Measurements from ENCODE around the gene EFCAB9.
A peak's percentile ranks its signal among the peaks of the same experiment; 100 is the strongest.
"Not testable (repeated sequence)": the region's sequence is repeated elsewhere in the genome, so short reads cannot be mapped to it uniquely, and the experiment has no call there.

The EFCAB9 gene

DNA sequence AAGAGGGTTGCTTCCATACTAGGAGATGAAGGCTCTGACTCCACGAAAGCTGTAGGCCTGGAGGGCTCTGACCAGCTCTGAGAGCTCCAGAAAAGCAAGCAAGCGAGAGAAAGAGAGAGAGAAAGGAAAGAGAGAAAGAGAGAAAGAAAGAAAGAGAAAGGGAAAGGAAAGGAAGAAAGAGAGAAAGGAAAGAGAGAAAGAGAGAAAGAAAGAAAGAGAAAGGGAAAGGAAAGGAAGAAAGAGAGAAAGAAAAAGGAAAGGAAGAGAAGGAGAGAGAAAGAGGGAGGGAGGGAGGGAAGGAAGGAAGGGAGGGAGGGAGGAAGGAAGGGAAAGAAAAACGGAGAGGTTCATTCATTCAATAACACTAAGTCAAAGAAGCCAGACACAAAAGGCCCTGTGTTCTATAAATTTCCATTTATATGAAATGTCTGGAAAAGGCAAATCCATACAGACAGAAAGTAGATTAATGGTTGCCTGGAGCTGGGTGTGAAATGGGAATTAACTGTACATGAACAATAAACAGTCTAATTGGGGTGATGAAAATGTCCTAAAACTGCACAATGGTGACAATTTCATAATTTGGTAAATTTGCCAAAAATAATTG lies 4.2 kb upstream of the EFCAB9 start:
- H3K4me1 Mint-ChIP-seq (ENCODE audit: low read depth): peaks cover 28% of the 10 kb centered on the region
- no peaks in the 10 kb centered on the region for H3K9me3 Mint-ChIP-seq
- H3K27me3 Mint-ChIP-seq: no peaks in the 10 kb centered on the region
- no peaks in the 10 kb centered on the region for H3K36me3 Mint-ChIP-seq (ENCODE audit: low read depth)
- no peak overlapping the region for H3K4me3 Mint-ChIP-seq
- no peak overlapping the region for H3K27ac Mint-ChIP-seq

GRCh38 chr5:172194985-172195774 lies 1.2 kb downstream of the EFCAB9 start:
- Mint-ChIP-seq H3K27ac (no peak overlapping the region), H3K36me3 (ENCODE audit: low read depth) (no peaks in the 10 kb centered on the region), H3K9me3 (no peaks in the 10 kb centered on the region), H3K4me3 (no peak overlapping the region), H3K27me3 (peaks cover 4% of the 10 kb centered on the region), H3K4me1 (ENCODE audit: low read depth) (no peaks in the 10 kb centered on the region)

GRCh38 chr5:172197775-172198174 lies 3.8 kb downstream of the EFCAB9 start:
- H3K27me3 Mint-ChIP-seq; H3K36me3 Mint-ChIP-seq (ENCODE audit: low read depth); H3K4me1 Mint-ChIP-seq (ENCODE audit: low read depth); H3K4me3 Mint-ChIP-seq; H3K9me3 Mint-ChIP-seq; H3K27ac Mint-ChIP-seq: not testable (repeated sequence)

- Mint-ChIP-seq H3K4me3 (no peak overlapping the region), H3K36me3 (ENCODE audit: low read depth) (no peaks in the 10 kb centered on the region), H3K9me3 (no peaks in the 10 kb centered on the region), H3K4me1 (ENCODE audit: low read depth) (no peaks in the 10 kb centered on the region), H3K27ac (no peak overlapping the region), H3K27me3 (peaks cover 4% of the 10 kb centered on the region)
Measured at GRCh38 chr5:172199446-172199845, 5.5 kb downstream of the EFCAB9 start.

- H3K9me3 Mint-ChIP-seq: no peaks in the 10 kb centered on the region
- peaks cover 4% of the 10 kb centered on the region for H3K27me3 Mint-ChIP-seq
Measured at GRCh38 chr5:172200476-172200875, 6.5 kb downstream of the EFCAB9 start.

DNA sequence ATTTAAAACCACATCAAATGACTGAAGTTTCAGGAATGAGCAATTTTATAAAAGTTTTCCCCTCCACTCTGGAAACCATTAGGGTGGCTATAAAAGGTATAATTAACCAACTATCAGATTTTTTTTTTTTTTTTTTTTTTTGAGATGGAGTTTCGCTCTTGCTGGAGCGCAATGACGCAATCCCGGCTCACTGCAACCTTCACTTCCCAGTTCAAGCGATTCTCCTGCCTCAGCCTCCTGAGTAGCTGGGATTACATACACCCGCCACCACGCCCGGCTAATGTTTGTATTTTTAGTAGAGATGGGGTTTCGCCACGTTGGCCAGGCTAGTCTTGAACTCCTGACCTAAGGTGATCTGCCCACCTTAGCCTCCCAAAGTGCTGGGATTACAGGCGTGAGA lies 12.0 kb downstream of the EFCAB9 start:
- Mint-ChIP-seq H3K36me3 (ENCODE audit: low read depth) (peaks cover 14% of the 10 kb centered on the region), H3K4me1 (ENCODE audit: low read depth) (peaks cover 12% of the 10 kb centered on the region)
- not testable (repeated sequence) for H3K27me3 Mint-ChIP-seq, H3K27ac Mint-ChIP-seq, H3K9me3 Mint-ChIP-seq, H3K4me3 Mint-ChIP-seq

More at GRCh38 chr5:172200476-172200875, 6.5 kb downstream of the EFCAB9 start:
- H3K36me3 Mint-ChIP-seq (ENCODE audit: low read depth): no peaks in the 10 kb centered on the region
- no peak overlapping the region for H3K27ac Mint-ChIP-seq
- H3K4me1 Mint-ChIP-seq (ENCODE audit: low read depth): no peaks in the 10 kb centered on the region
- no peak overlapping the region for H3K4me3 Mint-ChIP-seq

DNA sequence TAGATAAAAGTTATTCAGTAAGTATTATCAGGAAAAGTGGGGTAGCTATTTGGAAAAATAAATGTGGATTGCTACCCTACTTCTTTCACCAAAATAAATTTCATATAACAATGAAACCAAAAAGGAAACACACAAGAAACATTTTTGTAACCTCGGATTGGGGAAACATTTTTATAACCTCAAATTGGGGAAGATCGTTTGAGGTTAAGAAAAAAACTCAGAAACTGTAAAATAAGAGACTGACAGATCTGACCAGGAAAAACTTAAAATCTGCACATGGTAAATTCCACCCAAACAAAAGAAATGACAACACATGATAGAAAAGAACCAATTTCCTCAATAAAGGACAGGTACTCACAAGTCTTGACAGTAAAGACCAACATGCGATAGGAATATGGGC lies 13.5 kb downstream of the EFCAB9 start:
- Mint-ChIP-seq H3K9me3 (no peaks in the 10 kb centered on the region), H3K4me3 (no peak overlapping the region)

DNA sequence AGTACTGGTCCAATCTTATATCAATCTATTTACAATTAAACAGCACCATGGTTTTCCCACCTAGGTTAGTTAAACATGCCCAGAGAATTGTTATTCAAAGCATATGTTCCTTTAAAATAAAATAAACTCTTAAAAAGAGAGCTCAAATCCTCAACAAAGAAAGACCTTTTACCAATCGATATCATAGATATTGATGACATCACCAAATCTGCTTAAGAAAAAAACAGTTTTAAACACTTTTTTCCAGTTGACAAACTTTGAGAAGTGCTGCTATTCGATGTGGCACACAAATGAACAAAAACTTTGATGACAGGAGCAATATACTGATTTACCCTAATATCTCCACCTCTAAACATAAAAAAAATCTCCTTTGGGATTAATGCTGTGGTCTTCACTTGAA lies 15.7 kb downstream of the EFCAB9 start:
- no peaks in the 10 kb centered on the region for H3K9me3 Mint-ChIP-seq

More for the DNA sequence above, 13.5 kb downstream of the EFCAB9 start:
- peaks cover 24% of the 10 kb centered on the region for H3K36me3 Mint-ChIP-seq (ENCODE audit: low read depth)
- no peaks in the 10 kb centered on the region for H3K27me3 Mint-ChIP-seq
- no peak overlapping the region for H3K27ac Mint-ChIP-seq
- peaks cover 12% of the 10 kb centered on the region for H3K4me1 Mint-ChIP-seq (ENCODE audit: low read depth)

GRCh38 chr5:172211676-172212075 lies 17.7 kb downstream of the EFCAB9 start:
- H3K27me3 Mint-ChIP-seq: no peaks in the 10 kb centered on the region
- H3K9me3 Mint-ChIP-seq: no peaks in the 10 kb centered on the region
- peaks cover 17% of the 10 kb centered on the region for H3K4me1 Mint-ChIP-seq (ENCODE audit: low read depth)
- no peak overlapping the region for H3K4me3 Mint-ChIP-seq
- H3K27ac Mint-ChIP-seq: no peak overlapping the region
- H3K36me3 Mint-ChIP-seq (ENCODE audit: low read depth): peaks cover 36% of the 10 kb centered on the region

More for the DNA sequence above, 15.7 kb downstream of the EFCAB9 start:
- Mint-ChIP-seq H3K27ac (no peak overlapping the region), H3K4me3 (no peak overlapping the region), H3K36me3 (ENCODE audit: low read depth) (peaks cover 29% of the 10 kb centered on the region), H3K27me3 (no peaks in the 10 kb centered on the region), H3K4me1 (ENCODE audit: low read depth) (peaks cover 12% of the 10 kb centered on the region)

- H3K4me1 Mint-ChIP-seq (ENCODE audit: low read depth): peaks cover 5% of the 10 kb centered on the region
- peaks cover 41% of the 10 kb centered on the region for H3K36me3 Mint-ChIP-seq (ENCODE audit: low read depth)
- no peak overlapping the region for H3K27ac Mint-ChIP-seq
- no peak overlapping the region for H3K4me3 Mint-ChIP-seq
- H3K27me3 Mint-ChIP-seq: no peaks in the 10 kb centered on the region
- H3K9me3 Mint-ChIP-seq: no peaks in the 10 kb centered on the region
Measured at GRCh38 chr5:172213126-172213525, 19.2 kb downstream of the EFCAB9 start.

DNA sequence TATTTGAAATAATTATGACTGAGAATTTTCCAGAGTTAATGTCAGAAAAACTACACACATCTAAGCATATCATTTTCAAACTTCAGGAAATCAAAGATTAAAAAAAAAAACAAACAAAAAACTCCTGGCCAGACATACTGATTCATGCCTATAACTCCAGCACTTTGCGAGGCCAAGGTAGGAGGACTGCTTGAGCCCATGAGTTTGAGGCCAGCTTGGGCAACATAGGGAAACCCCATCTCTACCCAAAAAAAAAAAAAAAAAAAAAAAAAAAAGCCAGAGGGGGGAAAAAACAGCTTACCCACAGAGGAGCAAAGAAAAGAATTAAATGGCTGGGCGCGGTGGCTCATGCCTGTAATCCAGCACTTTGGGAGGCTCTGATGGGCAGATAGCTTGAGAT lies 22.4 kb downstream of the EFCAB9 start:
- Mint-ChIP-seq H3K27me3 (no peaks in the 10 kb centered on the region), H3K9me3 (no peaks in the 10 kb centered on the region), H3K36me3 (ENCODE audit: low read depth) (peaks cover 56% of the 10 kb centered on the region), H3K4me1 (ENCODE audit: low read depth) (peaks cover 5% of the 10 kb centered on the region), H3K27ac (no peak overlapping the region), H3K4me3 (no peak overlapping the region)

DNA sequence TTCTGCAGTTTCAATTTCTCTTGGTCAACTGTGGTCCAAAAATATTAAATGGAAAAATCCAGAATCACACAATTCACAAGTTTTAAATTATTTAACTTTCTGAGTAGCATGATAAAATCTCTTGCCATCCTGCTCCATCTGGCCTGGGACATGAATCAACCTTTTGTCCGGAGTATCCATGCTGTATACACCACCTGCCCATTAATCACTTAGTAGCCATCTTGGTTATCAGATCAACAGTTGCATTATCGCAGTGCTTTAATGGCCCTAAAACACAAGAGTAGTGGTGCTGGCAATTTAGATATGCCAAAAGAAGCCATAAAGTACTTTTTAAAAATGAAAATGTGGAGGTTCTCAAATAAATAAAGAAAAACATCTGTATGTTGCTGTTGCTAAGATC lies 25.3 kb downstream of the EFCAB9 start:
- Mint-ChIP-seq H3K27me3 (no peaks in the 10 kb centered on the region), H3K9me3 (no peaks in the 10 kb centered on the region), H3K4me1 (ENCODE audit: low read depth) (peaks cover 29% of the 10 kb centered on the region), H3K27ac (no peak overlapping the region), H3K36me3 (ENCODE audit: low read depth) (peaks cover 59% of the 10 kb centered on the region), H3K4me3 (no peak overlapping the region)

DNA sequence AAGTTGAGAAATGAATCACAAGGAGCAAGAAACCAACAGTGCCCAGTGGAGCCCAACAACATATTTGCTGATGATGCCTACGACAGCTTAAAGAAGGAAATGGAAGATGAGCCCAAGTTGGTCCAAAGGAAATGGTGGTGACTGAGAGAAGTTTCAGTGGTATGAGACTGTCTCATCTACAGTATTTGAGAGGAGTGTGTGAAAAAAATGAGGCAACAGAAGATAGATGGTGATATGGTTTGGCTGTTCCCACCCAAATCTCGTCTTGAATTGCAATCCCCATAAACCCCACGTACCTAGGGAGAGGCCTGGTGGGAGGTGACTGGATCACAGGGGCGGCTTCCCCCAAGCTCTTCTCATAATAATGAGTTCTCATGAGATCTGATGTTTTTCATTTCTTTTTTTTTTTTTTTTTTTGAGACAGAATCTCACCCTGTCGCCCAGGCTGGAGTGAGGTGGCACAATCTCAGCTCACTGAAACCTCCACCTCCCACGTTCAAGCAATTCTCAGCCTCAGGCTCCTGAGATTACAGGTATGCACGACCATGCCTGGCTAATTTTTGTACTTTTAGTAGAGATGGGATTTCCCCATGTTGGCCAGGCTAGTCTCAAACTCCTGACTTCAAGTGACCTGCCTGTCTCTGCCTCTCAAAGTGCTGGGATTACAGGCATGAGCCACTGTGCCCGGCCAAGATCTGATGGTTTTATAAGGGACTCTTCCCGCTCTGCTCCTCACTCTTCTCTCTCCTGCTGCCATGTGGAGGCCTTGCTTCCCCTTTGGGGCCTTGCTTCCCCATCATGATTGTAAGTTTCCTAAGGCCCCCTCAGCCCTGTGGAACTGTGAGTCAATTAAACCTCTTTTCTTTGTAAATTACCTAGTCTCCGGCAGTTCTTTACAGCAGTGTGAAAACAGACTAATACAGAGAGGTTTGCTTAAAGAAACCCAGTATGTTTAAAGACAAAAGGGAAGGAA lies 30.2 kb downstream of the EFCAB9 start:
- H3K4me3 Mint-ChIP-seq: peak overlapping the region; percentile 47
- H3K27me3 Mint-ChIP-seq: no peaks in the 10 kb centered on the region
- peaks cover 59% of the 10 kb centered on the region for H3K36me3 Mint-ChIP-seq (ENCODE audit: low read depth)
- H3K4me1 Mint-ChIP-seq (ENCODE audit: low read depth): peaks cover 41% of the 10 kb centered on the region
- H3K9me3 Mint-ChIP-seq: no peaks in the 10 kb centered on the region
- H3K27ac Mint-ChIP-seq: peak overlapping the region; percentile 98

GRCh38 chr5:172224996-172225395 lies 31.0 kb downstream of the EFCAB9 start:
- H3K36me3 Mint-ChIP-seq (ENCODE audit: low read depth): peaks cover 57% of the 10 kb centered on the region
- H3K9me3 Mint-ChIP-seq: no peaks in the 10 kb centered on the region
- no peaks in the 10 kb centered on the region for H3K27me3 Mint-ChIP-seq
- H3K4me1 Mint-ChIP-seq (ENCODE audit: low read depth): peaks cover 48% of the 10 kb centered on the region
- peak overlapping the region; percentile 47 for H3K4me3 Mint-ChIP-seq
- H3K27ac Mint-ChIP-seq: peak overlapping the region; percentile 98

DNA sequence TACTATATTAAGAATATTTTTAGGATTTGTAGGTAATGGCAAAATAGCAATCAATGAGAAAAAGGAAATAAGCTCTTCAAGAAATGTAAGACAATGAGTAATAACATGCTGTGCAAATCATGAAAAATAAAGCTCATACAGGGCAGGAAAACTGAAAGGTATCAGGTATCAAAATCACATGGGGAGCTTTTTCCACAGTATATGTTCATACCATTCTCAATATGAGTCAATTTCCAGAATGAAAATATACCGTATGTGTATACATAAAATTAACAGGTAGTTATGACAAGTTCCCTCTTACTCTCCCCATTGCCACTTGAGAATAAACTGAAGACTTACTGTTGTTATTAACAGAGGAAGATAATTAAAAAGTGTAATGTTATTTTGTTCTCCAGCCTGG lies 35.9 kb downstream of the EFCAB9 start:
- peaks cover 26% of the 10 kb centered on the region for H3K4me1 Mint-ChIP-seq (ENCODE audit: low read depth)
- no peaks in the 10 kb centered on the region for H3K9me3 Mint-ChIP-seq
- peaks cover 56% of the 10 kb centered on the region for H3K36me3 Mint-ChIP-seq (ENCODE audit: low read depth)
- no peaks in the 10 kb centered on the region for H3K27me3 Mint-ChIP-seq
- H3K27ac Mint-ChIP-seq: peak overlapping the region; percentile 60
- H3K4me3 Mint-ChIP-seq: no peak overlapping the region
